Measurements from ENCODE around the gene TCF7L2. TPM values are rescaled to one million over a fixed set of nuclear protein-coding genes. Genes with fewer than 3 reads are reported as not detected.

TCF7L2 gene
- total and polyA plus RNA-seq, 9 of the 15 experiments (the other 6 are each of a cell fraction or from before 2014, with no cell fraction given), result 0.32 to 2.8 (median 0.92) TPM

DNA sequence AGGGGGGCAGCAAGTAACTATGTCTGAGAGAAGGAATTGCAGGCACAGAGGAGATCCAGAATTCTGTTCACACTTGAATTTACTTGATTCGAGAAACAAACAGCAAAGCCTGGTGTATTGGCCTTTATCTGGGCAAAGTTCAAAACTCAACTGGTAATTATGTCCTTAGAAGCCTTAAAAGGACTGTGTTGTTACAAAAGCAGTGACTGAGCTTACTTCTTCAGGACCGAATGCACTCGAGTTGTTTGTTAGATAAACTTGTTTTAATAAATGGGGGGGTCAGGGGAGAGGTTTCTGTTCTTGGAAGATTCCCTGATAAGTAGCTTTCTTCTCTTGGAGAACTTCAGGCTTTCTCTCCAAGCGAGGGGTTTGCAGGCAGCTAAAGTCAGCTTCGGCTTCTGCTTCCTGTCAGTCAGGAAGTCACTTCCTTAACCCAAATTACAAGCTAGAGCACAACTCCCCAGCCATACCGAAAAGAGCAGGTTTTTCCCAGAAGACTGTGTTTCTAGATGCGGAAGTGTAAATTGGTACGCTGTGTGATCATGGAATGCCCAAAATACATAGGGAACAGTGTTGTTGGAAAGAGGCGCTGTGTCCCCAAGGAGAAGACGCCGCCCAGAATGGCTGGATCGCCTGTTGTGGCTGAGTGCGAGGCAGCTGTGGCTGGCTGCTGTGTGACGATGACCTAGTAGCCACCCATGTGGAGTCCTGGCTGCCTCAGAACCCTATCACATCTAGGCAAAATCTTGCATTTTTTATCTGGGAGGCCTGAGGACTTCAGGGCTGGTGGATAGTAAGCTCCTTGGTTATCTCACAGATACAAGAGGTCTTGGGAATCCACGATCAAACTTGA, 110.4 kb downstream of the TCF7L2 start (continued):
- TF ChIP-seq, protein P1, sequence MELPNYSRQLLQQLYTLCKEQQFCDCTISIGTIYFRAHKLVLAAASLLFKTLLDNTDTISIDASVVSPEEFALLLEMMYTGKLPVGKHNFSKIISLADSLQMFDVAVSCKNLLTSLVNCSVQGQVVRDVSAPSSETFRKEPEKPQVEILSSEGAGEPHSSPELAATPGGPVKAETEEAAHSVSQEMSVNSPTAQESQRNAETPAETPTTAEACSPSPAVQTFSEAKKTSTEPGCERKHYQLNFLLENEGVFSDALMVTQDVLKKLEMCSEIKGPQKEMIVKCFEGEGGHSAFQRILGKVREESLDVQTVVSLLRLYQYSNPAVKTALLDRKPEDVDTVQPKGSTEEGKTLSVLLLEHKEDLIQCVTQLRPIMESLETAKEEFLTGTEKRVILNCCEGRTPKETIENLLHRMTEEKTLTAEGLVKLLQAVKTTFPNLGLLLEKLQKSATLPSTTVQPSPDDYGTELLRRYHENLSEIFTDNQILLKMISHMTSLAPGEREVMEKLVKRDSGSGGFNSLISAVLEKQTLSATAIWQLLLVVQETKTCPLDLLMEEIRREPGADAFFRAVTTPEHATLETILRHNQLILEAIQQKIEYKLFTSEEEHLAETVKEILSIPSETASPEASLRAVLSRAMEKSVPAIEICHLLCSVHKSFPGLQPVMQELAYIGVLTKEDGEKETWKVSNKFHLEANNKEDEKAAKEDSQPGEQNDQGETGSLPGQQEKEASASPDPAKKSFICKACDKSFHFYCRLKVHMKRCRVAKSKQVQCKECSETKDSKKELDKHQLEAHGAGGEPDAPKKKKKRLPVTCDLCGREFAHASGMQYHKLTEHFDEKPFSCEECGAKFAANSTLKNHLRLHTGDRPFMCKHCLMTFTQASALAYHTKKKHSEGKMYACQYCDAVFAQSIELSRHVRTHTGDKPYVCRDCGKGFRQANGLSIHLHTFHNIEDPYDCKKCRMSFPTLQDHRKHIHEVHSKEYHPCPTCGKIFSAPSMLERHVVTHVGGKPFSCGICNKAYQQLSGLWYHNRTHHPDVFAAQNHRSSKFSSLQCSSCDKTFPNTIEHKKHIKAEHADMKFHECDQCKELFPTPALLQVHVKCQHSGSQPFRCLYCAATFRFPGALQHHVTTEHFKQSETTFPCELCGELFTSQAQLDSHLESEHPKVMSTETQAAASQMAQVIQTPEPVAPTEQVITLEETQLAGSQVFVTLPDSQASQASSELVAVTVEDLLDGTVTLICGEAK (IDR thresholded peaks at IDR 0.05), result 0 out of 2 replicates have a peak, but pooled peaks have one; percentile 34
- TF ChIP-seq, protein P1 (CRISPR knock-in tag; IDR thresholded peaks at IDR 0.05), result no peak
- TF ChIP-seq JUN (IDR thresholded peaks at IDR 0.05; ENCODE audit: borderline replicate concordance, low read depth, low read length) (no peak), JUN (CRISPR knock-in tag; IDR thresholded peaks at IDR 0.05; ENCODE audit: borderline replicate concordance) (no peak), CBFA2T3 (IDR thresholded peaks at IDR 0.05) (peak; percentile 97), SIX5 (IDR thresholded peaks at IDR 0.05; ENCODE audit: borderline replicate concordance in 1 of 2, insufficient read depth in 1 of 2, low read depth in 1 of 2, low read length in 2 of 2) (no peak), ZNF77 (CRISPR knock-in tag; IDR thresholded peaks at IDR 0.05) (no peak), HMGN3 (IDR thresholded peaks at IDR 0.05; ENCODE audit: borderline replicate concordance, extremely low read depth, insufficient read length, low read depth, low read length) (peak; percentile 59)
- TF ChIP-seq, protein P2, sequence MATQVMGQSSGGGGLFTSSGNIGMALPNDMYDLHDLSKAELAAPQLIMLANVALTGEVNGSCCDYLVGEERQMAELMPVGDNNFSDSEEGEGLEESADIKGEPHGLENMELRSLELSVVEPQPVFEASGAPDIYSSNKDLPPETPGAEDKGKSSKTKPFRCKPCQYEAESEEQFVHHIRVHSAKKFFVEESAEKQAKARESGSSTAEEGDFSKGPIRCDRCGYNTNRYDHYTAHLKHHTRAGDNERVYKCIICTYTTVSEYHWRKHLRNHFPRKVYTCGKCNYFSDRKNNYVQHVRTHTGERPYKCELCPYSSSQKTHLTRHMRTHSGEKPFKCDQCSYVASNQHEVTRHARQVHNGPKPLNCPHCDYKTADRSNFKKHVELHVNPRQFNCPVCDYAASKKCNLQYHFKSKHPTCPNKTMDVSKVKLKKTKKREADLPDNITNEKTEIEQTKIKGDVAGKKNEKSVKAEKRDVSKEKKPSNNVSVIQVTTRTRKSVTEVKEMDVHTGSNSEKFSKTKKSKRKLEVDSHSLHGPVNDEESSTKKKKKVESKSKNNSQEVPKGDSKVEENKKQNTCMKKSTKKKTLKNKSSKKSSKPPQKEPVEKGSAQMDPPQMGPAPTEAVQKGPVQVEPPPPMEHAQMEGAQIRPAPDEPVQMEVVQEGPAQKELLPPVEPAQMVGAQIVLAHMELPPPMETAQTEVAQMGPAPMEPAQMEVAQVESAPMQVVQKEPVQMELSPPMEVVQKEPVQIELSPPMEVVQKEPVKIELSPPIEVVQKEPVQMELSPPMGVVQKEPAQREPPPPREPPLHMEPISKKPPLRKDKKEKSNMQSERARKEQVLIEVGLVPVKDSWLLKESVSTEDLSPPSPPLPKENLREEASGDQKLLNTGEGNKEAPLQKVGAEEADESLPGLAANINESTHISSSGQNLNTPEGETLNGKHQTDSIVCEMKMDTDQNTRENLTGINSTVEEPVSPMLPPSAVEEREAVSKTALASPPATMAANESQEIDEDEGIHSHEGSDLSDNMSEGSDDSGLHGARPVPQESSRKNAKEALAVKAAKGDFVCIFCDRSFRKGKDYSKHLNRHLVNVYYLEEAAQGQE (IDR thresholded peaks at IDR 0.05; ENCODE audit: borderline replicate concordance), result peak; percentile 26
- TF ChIP-seq, protein P2 (CRISPR knock-in tag; IDR thresholded peaks at IDR 0.05; ENCODE audit: low read depth), result no peak
